Right cardiac atrium (tissue), 5 donors: Measurements from ENCODE around the gene SCN7A. TPM values are rescaled to one million over a fixed set of nuclear protein-coding genes. Genes with fewer than 3 reads are reported as not detected.
"Not testable (repeated sequence)": the region's sequence is repeated elsewhere in the genome, so short reads cannot be mapped to it uniquely, and the experiment has no call there.

Experiments
- ATAC-seq, 2 donors: fragments of 200-7000 bp; cut with Tn5 transposase; one replicate each; pipeline versions ENCODE4 v1.8.0 to v1.9.1; 2020; ENCODE audit warnings: moderate library complexity in 2 of 2, mild to moderate bottlenecking in 1 of 2
- DNase-seq, 3 donors: peaks; one replicate each; pipeline ENCODE4 v3.0.0-alpha.2; 2020
- H3K27ac ChIP-seq: one replicate; pipeline ENCODE4 v1.5.1; 2013; ENCODE audit warnings: mild to moderate bottlenecking, low read length, control low read depth, moderate library complexity
- H3K27me3 ChIP-seq: one replicate; pipeline ENCODE4 v1.6.1; 2013; ENCODE audit not compliant: control insufficient read depth, insufficient read depth
- H3K4me1 ChIP-seq: one replicate; pipeline ENCODE4 v1.6.1; 2013; ENCODE audit warnings: low read length; ENCODE audit not compliant: control insufficient read depth, insufficient read depth
- H3K4me3 ChIP-seq: one replicate; pipeline ENCODE4 v1.5.1; 2013; ENCODE audit warnings: low read length, control low read depth
- H3K9me3 ChIP-seq: one replicate; pipeline ENCODE4 v1.6.1; 2013; ENCODE audit warnings: low read length; ENCODE audit not compliant: control insufficient read depth
- WGBS: extraction: QIAGEN DNeasy Blood & Tissue Kit; methylation state at CpG from one replicate; pipeline ENCODE4 v1.1.7; 2013; 5-methylcytosine and 5-hydroxymethylcytosine counted together
- intact Hi-C, 4 donors: fragments of 100-400 bp; cut with DNase I; formaldehyde crosslinking; loops; one replicate each; pipeline versions ENCODE4 v1.11.0 to v1.14.0; 2022 to 2023
- polyA plus RNA-seq: library from polyadenylated mRNA; stranded (reverse); fragments of 200-250 nt; gene quantifications from one replicate; pipeline ENCODE4 v1.2.3, GENCODE V29; 2013
- total RNA-seq, 4 donors: library from RNA; stranded (reverse); fragmentation: NEBNext Ultra II Directional; extraction: Animal tissue kit (Norgen Biotek cat#: 25700); gene quantifications; one replicate each; pipeline ENCODE4 v1.2.1, GENCODE V29; 2021
- donor health status: healthy with polysubstance abuse.
- donor health status: DM: no; HTN: yes; CAD: no.
- donor health status: DM: no; HTN: no; CAD: no.
- donor health status: DM: no; HTN: yes; CAD: no; lungs with severe emphysema.
- donor health status: DM: yes; HTN: yes; CAD: no.

SCN7A gene
- total and polyA plus RNA-seq, 5 donors, result 9.4 to 28.5 (median 23.0) TPM

DNA sequence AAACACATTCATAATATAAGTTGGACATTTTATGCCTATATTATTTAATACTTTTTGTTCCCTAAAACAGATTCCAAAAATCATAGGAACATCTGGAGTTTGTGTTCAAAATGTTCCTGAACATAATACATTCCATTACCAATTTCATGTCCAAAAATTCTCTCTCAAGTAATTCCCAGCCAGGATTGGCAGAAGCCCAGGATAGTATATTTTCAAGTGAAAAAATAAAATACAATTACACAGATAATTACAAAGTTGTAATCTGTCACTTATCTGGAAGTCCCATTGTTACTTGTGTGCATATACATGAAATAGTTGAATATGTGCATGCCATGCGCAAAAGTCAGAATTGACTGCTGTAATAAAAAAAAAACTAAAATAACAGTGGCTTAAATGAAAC is 5.2 kb upstream of the SCN7A start:
- no peak for DNase-seq
- H3K9me3 ChIP-seq, result no peaks in the 10 kb centered on the region
- no peak overlapping the region for H3K4me3 ChIP-seq
- intact Hi-C loops, result no loop called here
- H3K27me3 ChIP-seq, result no peaks in the 10 kb centered on the region
- H3K4me1 ChIP-seq, result no peaks in the 10 kb centered on the region
- no peak for ATAC-seq
- no peak overlapping the region for H3K27ac ChIP-seq
- WGBS, result 81% methylated on average over 1 of the region's 1 CpG

DNA sequence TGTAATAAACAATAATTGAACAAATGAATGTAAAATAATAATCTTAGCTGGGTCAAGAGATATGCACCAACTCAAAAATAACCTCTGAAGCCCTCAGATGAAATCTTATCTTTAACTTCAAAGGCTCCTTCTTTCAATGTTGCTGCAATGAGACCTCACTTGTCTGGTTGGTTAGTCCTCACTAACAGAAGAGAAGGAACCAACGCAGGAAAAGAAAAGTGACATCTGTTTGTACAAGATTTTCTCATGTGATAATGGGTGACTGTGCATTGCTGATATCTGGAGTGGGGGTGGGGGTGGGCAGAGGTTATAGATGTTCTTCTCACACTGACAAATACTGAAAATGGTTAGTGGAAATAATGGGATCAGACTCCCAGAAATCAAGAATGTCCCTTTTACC is 2.6 kb downstream of the SCN7A start:
- intact Hi-C loops, result no loop called here
- Histone ChIP-seq H3K4me3 (peak overlapping the region; percentile 38), H3K27ac (no peak overlapping the region), H3K27me3 (no peaks in the 10 kb centered on the region), H3K4me1 (no peaks in the 10 kb centered on the region), H3K9me3 (no peaks in the 10 kb centered on the region)
- DNase-seq (no peak), ATAC-seq (no peak)
- 22% methylated on average over 1 of the region's 1 CpG for WGBS

DNA sequence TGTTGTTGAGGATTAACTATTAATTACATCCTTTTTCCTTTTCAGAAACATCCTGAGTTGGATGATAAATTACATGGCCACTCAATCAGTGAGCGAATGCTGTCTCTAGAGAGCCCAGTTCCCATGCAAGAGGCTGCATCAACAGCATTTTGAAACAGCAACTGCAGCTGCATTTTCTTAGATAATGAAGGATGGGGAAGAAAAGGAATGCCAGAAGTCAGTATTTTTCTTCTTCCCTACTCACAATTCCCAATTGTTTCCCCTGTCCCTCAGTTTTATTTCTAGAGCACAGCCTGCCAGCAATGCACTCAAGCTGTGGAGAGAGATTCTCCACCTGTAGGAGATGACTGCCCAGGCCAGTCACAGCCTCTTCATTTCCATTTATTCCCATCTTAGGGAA is 6.9 kb downstream of the SCN7A start:
- H3K4me3 ChIP-seq, result no peak overlapping the region
- intact Hi-C loops, result no loop called here
- DNase-seq, result peak in 1 of 3 donors; percentile 40
- H3K27ac ChIP-seq, result no peak overlapping the region
- no peaks in the 10 kb centered on the region for H3K4me1 ChIP-seq
- H3K9me3 ChIP-seq, result no peaks in the 10 kb centered on the region
- peak; percentile 49 to 55 for ATAC-seq
- H3K27me3 ChIP-seq, result no peaks in the 10 kb centered on the region
- 41% methylated on average over 1 of the region's 1 CpG for WGBS

DNA sequence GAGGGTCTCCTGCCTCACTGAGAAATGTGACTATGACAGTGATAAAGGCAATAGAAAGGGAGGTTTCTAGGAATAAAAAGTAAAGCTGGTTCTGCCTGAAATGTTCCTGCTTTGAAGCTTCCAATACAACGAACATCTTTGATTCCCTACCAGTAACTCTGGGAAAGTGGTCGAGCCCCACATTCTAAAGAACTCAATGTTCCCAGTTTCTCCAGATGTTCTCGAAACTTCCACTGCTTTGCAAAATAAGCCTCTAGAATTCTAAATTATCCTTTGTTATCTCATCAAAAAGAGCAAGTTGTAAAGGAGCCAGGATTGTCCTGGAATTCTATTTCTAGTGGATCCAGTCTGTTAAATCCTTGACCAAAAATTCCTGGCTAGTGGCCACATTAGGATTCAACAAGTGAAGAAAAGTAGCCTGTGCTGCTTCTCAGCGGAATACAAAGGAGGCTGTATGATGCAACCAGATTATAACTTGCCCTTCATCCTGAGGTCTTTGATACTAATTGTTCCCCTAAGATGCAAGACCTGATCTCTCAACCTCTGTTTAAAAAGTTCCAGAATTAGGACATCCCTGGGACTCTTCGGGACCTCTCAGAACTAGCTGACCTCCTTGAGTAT is 8.4 kb downstream of the SCN7A start:
- Histone ChIP-seq H3K9me3 (no peaks in the 10 kb centered on the region), H3K4me3 (no peak overlapping the region), H3K27ac (no peak overlapping the region), H3K27me3 (no peaks in the 10 kb centered on the region), H3K4me1 (no peaks in the 10 kb centered on the region)
- 49% methylated on average over 5 of the region's 5 CpGs for WGBS
- ATAC-seq (peak; percentile 85 to 89), DNase-seq (no peak)
- intact Hi-C loops, result no loop called here

DNA sequence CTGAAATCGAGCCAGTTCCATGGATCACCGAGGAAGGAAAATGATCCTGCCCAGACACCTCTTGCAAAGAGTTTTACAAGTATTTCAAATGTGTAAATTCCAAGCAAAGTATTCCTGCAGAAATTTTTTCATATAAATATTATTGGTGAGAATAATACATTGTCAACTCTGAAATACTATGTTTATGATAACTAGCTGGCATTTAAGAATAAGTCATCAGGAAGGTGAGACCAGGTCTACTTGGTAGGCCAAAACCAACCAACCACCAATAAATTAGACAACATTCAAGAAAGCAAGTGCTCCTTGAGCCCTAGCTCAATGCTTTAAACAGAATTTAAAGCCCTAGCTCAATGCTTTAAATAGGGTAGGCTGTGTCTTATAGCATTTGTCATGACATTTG is 21.7 kb downstream of the SCN7A start:
- WGBS, result 91% methylated on average over 2 of the region's 2 CpGs
- Histone ChIP-seq H3K27ac (no peak overlapping the region), H3K9me3 (no peaks in the 10 kb centered on the region), H3K4me1 (no peaks in the 10 kb centered on the region), H3K27me3 (no peaks in the 10 kb centered on the region), H3K4me3 (no peak overlapping the region)
- DNase-seq (no peak), ATAC-seq (no peak)
- intact Hi-C loops, result no loop called here

DNA sequence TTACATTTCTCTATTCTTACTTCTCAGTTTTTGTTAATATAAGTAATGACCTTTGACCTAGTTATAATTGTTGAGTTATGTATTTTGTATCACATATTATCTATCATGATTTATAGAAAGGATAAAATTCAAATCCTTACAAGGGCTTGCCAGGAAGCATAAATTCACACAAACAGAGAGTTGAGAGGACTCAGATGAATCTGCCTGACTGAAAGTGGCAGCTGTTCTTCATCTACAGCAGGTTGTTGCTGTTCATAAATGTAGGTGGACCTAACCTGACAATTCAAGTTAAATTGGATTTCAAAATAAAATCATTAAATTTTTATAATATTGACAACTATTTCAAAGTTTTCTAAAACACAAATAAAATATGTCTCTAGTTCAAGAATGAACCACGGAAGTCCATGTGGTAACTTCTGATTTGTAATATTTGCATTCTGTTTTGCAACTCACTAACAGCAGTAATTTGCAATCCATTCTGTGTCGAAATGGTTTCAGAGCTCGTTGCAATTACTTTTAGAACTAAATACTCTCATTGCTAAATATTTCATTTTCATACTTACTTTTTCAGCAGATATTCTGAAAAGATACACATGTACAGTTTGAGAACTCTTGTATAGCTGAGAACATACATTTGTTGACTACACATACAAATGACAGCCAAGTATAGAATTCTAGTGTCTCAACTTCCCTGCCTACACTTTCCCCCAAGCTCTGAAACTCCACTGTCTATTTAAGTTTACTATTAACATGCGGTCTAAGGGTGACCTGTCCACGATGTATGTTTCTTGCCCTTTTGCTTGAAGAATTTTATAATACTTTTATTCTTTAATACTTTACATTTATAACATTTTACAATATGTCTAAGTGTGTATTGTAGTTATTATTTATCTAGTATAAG is 25.7 kb downstream of the SCN7A start:
- Histone ChIP-seq H3K4me3 (no peak overlapping the region), H3K27ac (no peak overlapping the region), H3K9me3 (no peaks in the 10 kb centered on the region), H3K4me1 (no peaks in the 10 kb centered on the region), H3K27me3 (no peaks in the 10 kb centered on the region)
- intact Hi-C loops, result no loop called here
- ATAC-seq, result no peak
- no peak for DNase-seq
- WGBS, result 74% methylated on average over 5 of the region's 5 CpGs

DNA sequence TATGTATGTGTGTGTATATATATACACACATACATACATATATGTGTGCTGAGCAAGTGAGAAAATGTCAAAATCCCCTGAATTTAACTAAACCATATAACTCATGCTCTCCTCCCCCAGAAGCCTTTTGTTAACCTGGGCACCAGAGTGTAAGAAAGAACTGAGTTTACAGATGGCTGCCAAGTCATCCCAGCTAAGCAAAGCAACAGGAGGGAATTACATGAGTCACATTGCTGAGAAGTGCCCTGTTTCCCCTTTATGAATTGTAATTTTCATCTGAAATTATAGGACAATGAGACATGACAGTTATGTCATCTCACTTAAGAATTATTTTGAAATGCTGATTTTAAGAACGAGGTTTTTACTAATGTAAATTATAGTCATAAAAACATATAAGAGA is 29.9 kb downstream of the SCN7A start:
- no peaks in the 10 kb centered on the region for H3K9me3 ChIP-seq
- H3K4me3 ChIP-seq, result no peak overlapping the region
- intact Hi-C loops, result no loop called here
- H3K27me3 ChIP-seq, result no peaks in the 10 kb centered on the region
- ATAC-seq, result no peak
- H3K27ac ChIP-seq, result no peak overlapping the region
- H3K4me1 ChIP-seq, result no peaks in the 10 kb centered on the region
- DNase-seq, result no peak
- WGBS, result 81% methylated on average over 1 of the region's 1 CpG

DNA sequence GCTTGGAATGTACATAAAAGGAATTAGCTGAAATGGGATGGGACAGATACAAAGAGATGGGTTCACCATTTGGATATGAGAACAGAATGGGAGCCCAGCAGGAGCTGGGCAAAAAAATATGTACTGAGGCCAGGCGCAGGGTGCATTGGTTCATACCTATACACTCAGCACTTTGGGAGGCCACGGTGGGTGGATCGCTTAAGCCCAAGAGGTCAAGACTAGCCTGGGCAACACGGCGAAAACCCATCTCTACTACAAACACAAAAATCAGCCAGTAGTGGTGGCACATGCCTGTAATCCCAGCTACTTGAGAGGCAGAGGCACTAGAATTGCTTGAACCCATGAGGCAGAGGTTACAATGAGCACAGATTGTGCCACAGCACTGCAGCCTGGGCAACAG is 30.4 kb downstream of the SCN7A start:
- Histone ChIP-seq H3K27me3 (no peaks in the 10 kb centered on the region), H3K4me3 (no peak overlapping the region), H3K4me1 (no peaks in the 10 kb centered on the region), H3K27ac (no peak overlapping the region), H3K9me3 (no peaks in the 10 kb centered on the region)
- 97% methylated on average over 5 of the region's 5 CpGs for WGBS
- ATAC-seq (no peak), DNase-seq (peak in 1 of 3 donors; percentile 41)
- intact Hi-C loops, result no loop called here

DNA sequence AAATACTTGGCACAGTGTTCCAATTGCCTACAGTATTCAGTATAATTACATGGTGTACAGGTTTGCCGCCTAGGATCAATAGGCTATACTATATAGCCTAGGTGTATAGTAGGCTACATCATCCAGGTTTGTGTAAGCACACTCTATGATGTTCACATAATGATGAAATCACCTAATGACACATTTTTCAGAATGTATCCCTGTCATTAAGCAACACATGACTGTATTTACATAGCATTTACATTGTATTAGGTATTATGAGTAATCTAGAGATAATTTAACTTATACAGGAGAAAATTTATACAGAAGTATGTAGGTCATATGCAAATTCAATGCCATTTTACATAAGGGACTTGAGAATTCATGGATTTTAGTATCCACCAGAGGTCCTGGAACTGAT is 35.4 kb downstream of the SCN7A start:
- Histone ChIP-seq H3K27ac (no peak overlapping the region), H3K9me3 (no peaks in the 10 kb centered on the region), H3K27me3 (no peaks in the 10 kb centered on the region), H3K4me1 (no peaks in the 10 kb centered on the region), H3K4me3 (no peak overlapping the region)
- intact Hi-C loops, result no loop called here
- WGBS, result 96% methylated on average over 1 of the region's 1 CpG
- ATAC-seq (no peak), DNase-seq (no peak)

DNA sequence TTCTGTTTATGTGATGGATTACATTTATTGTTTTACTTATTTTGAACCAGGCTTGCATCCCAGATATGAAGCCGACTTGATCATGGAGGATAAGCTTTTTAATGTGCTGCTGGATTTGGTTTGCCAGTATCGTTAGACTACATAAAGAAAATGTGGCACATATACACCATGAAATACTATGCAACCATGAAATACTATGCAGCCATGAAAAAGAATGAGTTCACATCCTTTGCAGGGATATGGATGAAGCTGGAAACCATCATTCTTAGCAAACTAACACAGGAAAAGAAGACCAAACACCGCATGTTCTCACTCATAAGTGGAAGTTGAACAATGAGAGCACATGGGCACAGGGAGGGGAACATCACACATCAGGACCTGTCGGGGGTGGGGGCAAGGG is 38.2 kb downstream of the SCN7A start:
- WGBS, result 92% methylated on average over 4 of the region's 4 CpGs
- H3K4me1 ChIP-seq, H3K9me3 ChIP-seq, DNase-seq, ATAC-seq, H3K27me3 ChIP-seq, H3K27ac ChIP-seq, intact Hi-C loops, H3K4me3 ChIP-seq: not testable (repeated sequence)

DNA sequence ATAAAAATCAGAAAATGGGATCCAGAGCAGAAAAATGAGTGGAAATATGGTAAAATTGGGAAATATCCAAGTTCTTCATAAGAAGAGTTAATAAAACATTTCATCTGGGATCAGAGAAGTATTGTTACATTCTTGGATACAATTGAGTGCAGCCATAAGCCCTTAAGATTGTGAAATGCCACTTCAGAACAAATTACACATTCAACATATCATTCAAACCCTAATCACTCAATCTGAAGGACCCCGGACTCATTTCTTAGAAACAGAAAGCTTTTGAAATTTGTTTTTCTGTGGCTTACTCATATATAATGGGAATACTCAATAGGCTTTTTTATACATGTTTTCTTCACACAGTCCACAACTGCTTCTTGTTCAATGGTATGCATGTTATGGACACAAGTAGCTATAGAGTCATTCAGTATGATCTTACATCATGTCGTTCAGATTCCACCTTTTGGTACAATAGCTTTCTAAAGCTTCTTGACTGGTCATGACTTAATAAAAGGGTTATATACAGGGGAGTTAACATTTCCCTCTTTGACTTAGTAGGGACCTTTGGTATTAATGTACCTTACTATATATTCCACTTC is 39.9 kb downstream of the SCN7A start:
- H3K9me3 ChIP-seq, result no peaks in the 10 kb centered on the region
- ATAC-seq (no peak), DNase-seq (no peak)
- no peak overlapping the region for H3K27ac ChIP-seq
- WGBS, result 58% methylated on average over 2 of the region's 2 CpGs
- H3K4me3 ChIP-seq, result no peak overlapping the region
- intact Hi-C loops, result no loop called here
- H3K4me1 ChIP-seq, result no peaks in the 10 kb centered on the region
- H3K27me3 ChIP-seq, result no peaks in the 10 kb centered on the region
